Measurements from ENCODE around the gene KLHL21.
"Not testable (repeated sequence)": the region's sequence is repeated elsewhere in the genome, so short reads cannot be mapped to it uniquely, and the experiment has no call there.

Gene KLHL21

GRCh38 chr1:6624710-6625583, 22.3 kb upstream of the KLHL21 start, which contains the start of gene THAP3:
TSS of gene THAP3 (plus strand) at chr1:6624868. CDS start at chr1:6625219, 351 bp downstream.
- DNase-seq = peak; percentile 80

- DNase-seq = no peak
Observed at GRCh38 chr1:6623269-6623965, 20.7 kb upstream of the KLHL21 start.

- DNase-seq = no peak
Observed at GRCh38 chr1:6622396-6623152, 19.9 kb upstream of the KLHL21 start.

GRCh38 chr1:6621429-6622391, 19.0 kb upstream of the KLHL21 start:
- no peak for DNase-seq

- DNase-seq = no peak
Observed at GRCh38 chr1:6619045-6619444, 16.4 kb upstream of the KLHL21 start.

- DNase-seq = no peak
Observed at GRCh38 chr1:6614929-6615785, 12.5 kb upstream of the KLHL21 start.

GRCh38 chr1:6614019-6614928, 11.6 kb upstream of the KLHL21 start:
- no peak for DNase-seq

GRCh38 chr1:6613361-6614018, 10.8 kb upstream of the KLHL21 start, which contains the start of gene PHF13:
TSS of gene PHF13 (plus strand) at chr1:6613731. CDS start at chr1:6614067, 336 bp downstream.
- peak; percentile 94 for DNase-seq

- DNase-seq = peak; percentile 35
Observed at GRCh38 chr1:6612641-6613360, 10.1 kb upstream of the KLHL21 start.

- DNase-seq = no peak
Observed at GRCh38 chr1:6603915-6604558, 1.4 kb upstream of the KLHL21 start.

GRCh38 chr1:6603238-6603914, 707 bp upstream of the KLHL21 start:
- DNase-seq = no peak

GRCh38 chr1:6601923-6602668, 573 bp downstream of the KLHL21 start:
- no peak for DNase-seq

- DNase-seq = peak; percentile 74
Observed at GRCh38 chr1:6601049-6601922, 1.4 kb downstream of the KLHL21 start.

- DNase-seq = no peak
Observed at GRCh38 chr1:6600410-6601048, 2.1 kb downstream of the KLHL21 start.

GRCh38 chr1:6599991-6600390, 2.7 kb downstream of the KLHL21 start:
- DNase-seq = not testable (repeated sequence)
